Transverse colon (tissue), 4 donors: ENCODE results near the gene MAPK12. TPM values are rescaled to one million over a fixed set of nuclear protein-coding genes. Genes with fewer than 3 reads are reported as not detected.

ENCODE experiments used
- DNase-seq: peaks from one replicate; pipeline ENCODE4 v3.0.0-alpha.2; 2019
- H3K27ac ChIP-seq, 4 donors: fragments of 200-600 bp; sonication (generic); 2 replicates each; pipeline ENCODE4 v1.5.1; 2016 to 2018; ENCODE audit warnings: inconsistent platforms in 4 of 4
- H3K27me3 ChIP-seq: fragments of 200-600 bp; sonication (generic); 2 replicates; pipeline ENCODE4 v1.5.1; 2017; ENCODE audit warnings: inconsistent platforms
- H3K36me3 ChIP-seq, 4 donors: fragments of 200-600 bp; sonication (generic); 2 replicates each; pipeline ENCODE4 v1.5.1; 2017 to 2019; ENCODE audit warnings: inconsistent platforms in 4 of 4
- H3K4me1 ChIP-seq, 4 donors: fragments of 200-600 bp; sonication (generic); 2 replicates each; pipeline ENCODE4 v1.5.1; 2017 to 2020; ENCODE audit warnings: inconsistent platforms in 4 of 4
- H3K4me3 ChIP-seq, 4 donors: fragments of 200-600 bp; sonication (generic); 1 replicate in 1 of 4; 2 replicates in 3 of 4; pipeline versions ENCODE4 v1.5.1 to v1.6.1; 2017 to 2019; ENCODE audit warnings: inconsistent platforms in 4 of 4
- H3K9me3 ChIP-seq, 2 donors: fragments of 200-600 bp; sonication (generic); 2 replicates each; pipeline ENCODE4 v1.5.1; 2017 to 2019; ENCODE audit warnings: inconsistent platforms in 2 of 2
- CTCF ChIP-seq, 5 experiments: fragments of 200-600 bp in 3 of 5; fragments of 450-650 bp in 2 of 5; sonication (generic) in 3 of 5; IDR thresholded peaks; 1 replicate in 2 of 5; 2 replicates in 3 of 5; pipeline ENCODE4 v1.5.1; 2016 to 2017; ENCODE audit warnings: antibody characterized with exemption in 5 of 5, inconsistent platforms in 3 of 5, mild to moderate bottlenecking in 2 of 5, moderate library complexity in 1 of 5
- EP300 ChIP-seq: sonication (generic); formaldehyde crosslinking; IDR thresholded peaks from one replicate; pipeline ENCODE4 v1.6.1; 2017; ENCODE audit warnings: antibody characterized with exemption, low read depth
- POLR2A ChIP-seq: fragments of 450-650 bp; IDR thresholded peaks from one replicate; pipeline ENCODE4 v1.6.1; 2016; ENCODE audit warnings: antibody characterized with exemption, mild to moderate bottlenecking, moderate library complexity
- POLR2AphosphoS5 ChIP-seq, 3 donors: sonication (generic); formaldehyde crosslinking; IDR thresholded peaks; one replicate each; pipeline ENCODE4 v1.6.1; 2016; ENCODE audit warnings: antibody characterized with exemption in 3 of 3
- whole genome bisulfite sequencing, 2 donors: methylation state at CpG; one replicate each; pipeline ENCODE4 v1.1.5; 2018; ENCODE audit warnings: low coverage in 1 of 2; 5-methylcytosine and 5-hydroxymethylcytosine counted together
- in situ Hi-C, 4 donors: fragments of 200-750 bp; cut with MboI; loops; one replicate each; pipeline versions ENCODE4 v1.15.0 to v1.15.1; 2017; ENCODE audit warnings: low sequenced_read_pairs in 3 of 4, low pct_ligation_motif_present in 1 of 4, low pct_unique_long_range_greater_than_20kb in 1 of 4
- intact Hi-C: fragments of 100-400 bp; cut with DNase I; formaldehyde crosslinking; loops from one replicate; pipeline ENCODE4 v1.15.1; 2023; ENCODE audit warnings: low total_unique reads
- total RNA-seq, 4 donors: library from RNA; depleted of rRNA; stranded (reverse); fragments of >200 nt; gene quantifications; one replicate each; pipeline ENCODE4 v1.1.0, GENCODE V29; 2016

The MAPK12 gene
- total RNA-seq, 4 donors from 2014 or later, result 1.1 to 9.4 (median 3.3) TPM

GRCh38 chr22:50245214-50246072 is 16.0 kb downstream of the MAPK12 start:
- DNase-seq, result peak; percentile 38
- Histone ChIP-seq H3K4me3 (peak overlapping the region; percentile 66 to 92 (median 89)), H3K4me1 (peaks cover 44 to 67% (median 53%) of the 10 kb centered on the region in 4 donors), H3K36me3 (no peaks in the 10 kb centered on the region), H3K9me3 (no peaks in the 10 kb centered on the region), H3K27me3 (no peaks in the 10 kb centered on the region), H3K27ac (peak overlapping the region; percentile 93 to 95 (median 94))
- in situ Hi-C loops (no loop called here), intact Hi-C loops (no loop called here)
- WGBS, 2 donors, result 15% methylated on average over 40 of the region's 53 CpGs; no CpG with 5 or more reads in 1 of the 2 donors
- TF ChIP-seq CTCF (IDR thresholded peaks at IDR 0.05), result no peak

GRCh38 chr22:50244420-50245213 is 16.9 kb downstream of the MAPK12 start, which contains the start of gene TUBGCP6:
Gene TUBGCP6, minus strand, starts transcription at chr22:50245023. Its CDS starts 564 bp downstream, at chr22:50244459.
- H3K36me3 ChIP-seq, result no peaks in the 10 kb centered on the region
- no peaks in the 10 kb centered on the region for H3K9me3 ChIP-seq
- peaks cover 35 to 60% (median 45%) of the 10 kb centered on the region in 4 donors for H3K4me1 ChIP-seq
- H3K27ac ChIP-seq, result peak within 1 kb of the TSS; percentile 93 to 95 (median 94)
- WGBS, 2 donors, result 0% methylated on average over 53 of the region's 76 CpGs; no CpG with 5 or more reads in 1 of the 2 donors
- intact Hi-C loops, result no loop called here
- peak in 4 of 5 experiments; percentile 30 to 75 (median 49) for TF ChIP-seq CTCF (IDR thresholded peaks at IDR 0.05)
- no peak for TF ChIP-seq EP300
- TF ChIP-seq POLR2A, result peak; percentile 89
- TF ChIP-seq POLR2AphosphoS5 (IDR thresholded peaks at IDR 0.05), result peak; percentile 92 to 96 (median 95)
- no peaks in the 10 kb centered on the region for H3K27me3 ChIP-seq
- DNase-seq, result peak; percentile 96
- H3K4me3 ChIP-seq, result peak within 1 kb of the TSS; percentile 66 to 92 (median 89)
- in situ Hi-C loops, result no loop called here

GRCh38 chr22:50243685-50244419 is 17.6 kb downstream of the MAPK12 start:
- H3K27ac ChIP-seq, result peak overlapping the region; percentile 93 to 95 (median 94)
- in situ Hi-C loops, result no loop called here
- no peak for DNase-seq
- 4% methylated on average over 27 of the region's 27 CpGs; no CpG with 5 or more reads in 1 of the 2 donors for WGBS, 2 donors
- no peaks in the 10 kb centered on the region for H3K27me3 ChIP-seq
- TF ChIP-seq EP300 (no peak), POLR2AphosphoS5 (IDR thresholded peaks at IDR 0.05) (no peak), POLR2A (no peak), CTCF (IDR thresholded peaks at IDR 0.05) (no peak)
- intact Hi-C loops, result no loop called here
- H3K4me1 ChIP-seq, result peaks cover 34 to 56% (median 43%) of the 10 kb centered on the region in 4 donors
- no peaks in the 10 kb centered on the region for H3K9me3 ChIP-seq
- peak overlapping the region; percentile 66 to 92 (median 89) for H3K4me3 ChIP-seq
- no peaks in the 10 kb centered on the region for H3K36me3 ChIP-seq
